Measurements from ENCODE around the gene SDK2.

SDK2 gene

DNA sequence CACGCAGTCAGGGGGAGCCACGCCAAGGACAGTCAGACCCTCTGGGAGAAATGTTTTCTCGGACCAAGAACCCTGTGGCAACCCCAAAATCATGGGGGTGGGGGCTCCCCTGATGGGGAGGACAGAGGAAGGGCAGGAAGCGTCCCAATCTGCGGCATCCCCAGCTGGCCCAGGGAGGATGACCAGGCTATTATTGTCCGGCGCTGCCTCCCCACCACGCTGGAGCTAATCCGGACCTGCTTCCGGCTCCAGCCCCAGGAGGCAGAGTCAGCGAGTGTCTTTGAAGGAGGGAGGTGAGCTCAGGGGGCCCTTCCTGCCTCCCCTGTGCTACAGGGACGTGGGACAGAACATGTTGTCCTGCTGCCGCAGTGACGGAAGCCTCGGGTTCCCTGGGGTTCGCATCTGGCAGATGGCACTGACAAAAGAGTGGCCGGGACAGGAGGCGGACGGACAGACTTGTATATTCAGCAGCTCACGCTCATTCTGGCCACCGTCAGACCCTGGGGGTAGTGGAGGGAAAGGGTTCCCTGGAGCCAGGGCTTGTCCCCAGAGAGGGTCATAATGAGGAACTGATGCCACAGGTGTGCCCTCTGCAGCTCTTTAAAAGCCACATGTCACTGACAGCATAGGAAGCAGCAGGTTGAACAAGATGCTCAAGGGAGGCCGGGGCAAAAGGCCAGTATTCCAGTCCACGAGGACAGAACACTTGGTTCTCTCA lies 278.2 kb downstream of the SDK2 start:
- no peak for DNase-seq (ENCODE audit: low read depth)
- TF ChIP-seq, protein P1, sequence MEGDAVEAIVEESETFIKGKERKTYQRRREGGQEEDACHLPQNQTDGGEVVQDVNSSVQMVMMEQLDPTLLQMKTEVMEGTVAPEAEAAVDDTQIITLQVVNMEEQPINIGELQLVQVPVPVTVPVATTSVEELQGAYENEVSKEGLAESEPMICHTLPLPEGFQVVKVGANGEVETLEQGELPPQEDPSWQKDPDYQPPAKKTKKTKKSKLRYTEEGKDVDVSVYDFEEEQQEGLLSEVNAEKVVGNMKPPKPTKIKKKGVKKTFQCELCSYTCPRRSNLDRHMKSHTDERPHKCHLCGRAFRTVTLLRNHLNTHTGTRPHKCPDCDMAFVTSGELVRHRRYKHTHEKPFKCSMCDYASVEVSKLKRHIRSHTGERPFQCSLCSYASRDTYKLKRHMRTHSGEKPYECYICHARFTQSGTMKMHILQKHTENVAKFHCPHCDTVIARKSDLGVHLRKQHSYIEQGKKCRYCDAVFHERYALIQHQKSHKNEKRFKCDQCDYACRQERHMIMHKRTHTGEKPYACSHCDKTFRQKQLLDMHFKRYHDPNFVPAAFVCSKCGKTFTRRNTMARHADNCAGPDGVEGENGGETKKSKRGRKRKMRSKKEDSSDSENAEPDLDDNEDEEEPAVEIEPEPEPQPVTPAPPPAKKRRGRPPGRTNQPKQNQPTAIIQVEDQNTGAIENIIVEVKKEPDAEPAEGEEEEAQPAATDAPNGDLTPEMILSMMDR (IDR thresholded peaks at IDR 0.05; ENCODE audit: insufficient read depth, low read depth, low read length, missing control alignments): no peak
- no peak overlapping the region for H3K4me3 ChIP-seq (ENCODE audit: low read length)

DNA sequence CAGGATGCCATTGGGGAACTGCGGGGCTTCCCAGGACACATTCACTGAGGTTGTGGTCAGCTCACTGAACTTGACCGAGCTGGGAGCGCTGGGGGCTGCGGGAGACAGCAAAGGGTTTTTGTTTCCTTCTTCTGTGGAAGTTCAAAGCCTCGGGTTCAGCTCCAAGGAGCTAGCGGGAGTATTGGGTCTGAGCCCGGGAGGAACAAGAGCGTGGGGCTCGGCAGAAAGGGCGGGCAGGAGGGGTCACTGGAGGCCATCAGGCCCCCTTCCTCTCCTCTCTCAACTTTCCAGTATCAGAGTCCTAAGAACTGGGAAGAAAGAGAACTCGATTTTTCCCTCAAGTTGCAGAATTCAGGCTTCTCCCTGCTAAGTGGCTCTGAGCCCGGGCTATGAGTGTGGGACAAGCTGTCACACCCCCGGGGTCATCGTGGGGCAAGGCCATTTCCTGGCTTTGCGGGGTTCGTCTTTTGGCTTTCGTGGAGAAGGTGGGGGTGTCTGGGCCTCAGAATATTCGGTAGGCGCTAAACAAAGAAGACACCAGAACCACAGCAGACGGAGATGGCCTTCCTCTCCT lies 278.9 kb downstream of the SDK2 start:
- no peak for DNase-seq (ENCODE audit: low read depth)
- H3K4me3 ChIP-seq (ENCODE audit: low read length): no peak overlapping the region
- TF ChIP-seq, protein P1 (IDR thresholded peaks at IDR 0.05; ENCODE audit: insufficient read depth, low read depth, low read length, missing control alignments): no peak

DNA sequence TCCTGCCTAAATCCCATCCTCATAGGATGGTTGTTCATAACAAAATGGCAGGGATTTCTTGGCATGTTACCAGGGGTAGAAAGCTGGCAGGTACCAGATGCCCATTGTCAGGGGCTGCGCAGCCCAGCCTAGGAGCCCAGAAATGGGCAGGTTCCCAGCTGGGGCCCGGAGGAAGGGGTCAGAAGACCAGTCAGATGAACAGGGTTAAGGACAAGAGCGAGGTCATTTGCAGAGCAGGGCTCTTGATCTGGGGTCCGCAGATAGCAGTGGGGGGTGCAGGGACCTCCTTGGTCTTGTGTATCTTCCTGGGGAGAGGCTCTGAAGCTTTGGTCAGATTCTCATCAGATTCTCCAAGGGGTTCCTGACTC lies 280.1 kb downstream of the SDK2 start:
- no peak overlapping the region for H3K4me3 ChIP-seq (ENCODE audit: low read length)
- DNase-seq (ENCODE audit: low read depth): no peak
- TF ChIP-seq, protein P1 (IDR thresholded peaks at IDR 0.05; ENCODE audit: insufficient read depth, low read depth, low read length, missing control alignments): no peak

DNA sequence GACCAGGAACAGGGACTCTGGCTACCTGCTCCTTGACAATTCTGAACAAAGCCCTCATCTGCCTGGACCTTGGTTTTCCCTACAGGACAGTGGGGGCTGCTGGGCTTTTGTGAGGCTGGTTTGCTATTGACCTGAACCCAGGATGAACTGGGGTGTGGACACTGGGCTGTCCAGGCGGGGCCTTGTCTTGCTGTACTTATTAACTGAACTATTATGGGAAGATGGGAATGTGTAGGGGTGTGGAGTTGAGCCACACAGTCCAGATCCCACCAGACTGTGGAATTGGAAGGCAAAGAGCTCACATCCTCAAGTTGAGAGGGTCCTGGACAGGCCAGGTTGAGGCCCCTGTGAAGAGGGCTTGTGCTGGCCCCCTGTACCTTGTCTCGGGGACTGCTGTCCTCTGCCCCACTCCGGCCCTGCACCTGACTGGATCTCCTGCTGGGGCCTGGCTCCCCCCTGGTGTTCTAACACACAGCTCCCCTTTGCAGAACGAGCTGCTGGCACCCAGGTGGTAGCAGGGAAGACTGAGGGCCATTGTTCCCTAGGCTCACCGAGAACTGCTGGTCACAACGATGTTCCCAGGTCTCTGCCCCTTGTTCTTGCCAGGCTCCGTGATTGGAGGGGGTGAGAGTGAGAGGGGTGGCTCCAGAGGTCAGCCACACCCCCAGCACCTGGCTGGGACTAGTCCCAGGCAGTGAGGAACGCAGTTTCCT lies 280.6 kb downstream of the SDK2 start:
- no peak overlapping the region for H3K4me3 ChIP-seq (ENCODE audit: low read length)
- TF ChIP-seq, protein P1 (IDR thresholded peaks at IDR 0.05; ENCODE audit: insufficient read depth, low read depth, low read length, missing control alignments): no peak
- no peak for DNase-seq (ENCODE audit: low read depth)

DNA sequence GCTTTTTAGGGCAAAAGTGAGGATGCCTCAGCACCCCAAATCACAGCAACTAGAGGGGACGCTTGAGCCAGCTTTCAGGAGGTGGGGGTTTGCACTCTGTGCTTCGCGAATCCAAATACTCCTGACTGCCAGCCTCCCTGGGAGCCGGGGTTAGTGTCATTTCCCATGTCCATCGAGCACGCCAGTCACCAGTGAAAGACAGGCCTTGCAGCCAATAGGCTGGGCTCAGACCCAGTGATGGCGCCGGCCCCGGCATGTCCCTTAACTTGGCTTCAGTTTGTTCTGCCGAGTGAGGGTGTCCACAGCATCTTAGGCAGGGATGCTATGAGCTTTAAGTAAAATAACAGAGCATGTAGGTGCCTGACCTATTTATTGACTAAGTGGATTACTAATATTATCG lies 281.5 kb downstream of the SDK2 start:
- DNase-seq (ENCODE audit: low read depth): no peak
- no peak overlapping the region for H3K4me3 ChIP-seq (ENCODE audit: low read length)
- TF ChIP-seq, protein P1 (IDR thresholded peaks at IDR 0.05; ENCODE audit: insufficient read depth, low read depth, low read length, missing control alignments): no peak

DNA sequence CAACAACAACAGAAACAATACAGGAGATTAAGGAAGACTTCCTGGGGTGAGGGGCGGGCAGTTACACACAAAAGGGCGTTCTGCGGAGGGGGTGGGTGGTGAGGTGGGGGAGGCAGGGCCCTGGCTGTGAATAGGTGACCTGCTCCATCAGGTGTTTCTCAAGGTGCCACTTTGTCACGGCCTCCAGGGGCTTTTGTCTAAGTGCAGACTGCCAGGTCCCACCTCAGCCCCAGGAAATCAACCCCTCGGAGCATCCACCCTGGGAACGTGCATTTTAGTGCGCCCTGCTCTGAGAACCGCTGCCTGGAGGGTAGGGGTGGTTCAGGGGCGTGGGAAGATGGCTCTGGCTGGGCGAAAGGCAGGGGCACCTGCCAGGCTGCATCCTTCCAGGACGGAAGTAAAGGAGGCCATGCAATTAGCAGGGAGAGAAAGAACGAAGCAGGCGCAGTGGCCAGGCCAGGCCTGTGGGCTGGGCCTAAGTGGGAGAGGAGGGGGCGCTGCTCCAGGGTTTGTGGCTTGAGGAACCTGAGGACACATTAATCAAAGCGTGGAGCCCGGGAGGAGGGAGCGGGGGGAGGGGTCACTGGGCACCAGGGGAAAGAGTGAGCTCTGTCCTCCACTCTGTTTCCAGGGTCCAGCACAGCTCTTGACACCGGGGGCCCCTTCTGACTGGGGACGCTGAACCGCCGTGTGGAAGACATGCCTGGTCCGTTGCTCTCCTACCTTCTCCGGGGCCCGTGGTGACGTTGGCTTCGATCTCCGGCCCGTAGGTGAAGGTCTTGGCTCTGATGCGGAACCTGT lies 283.1 kb downstream of the SDK2 start:
- TF ChIP-seq, protein P1 (IDR thresholded peaks at IDR 0.05; ENCODE audit: insufficient read depth, low read depth, low read length, missing control alignments): no peak
- DNase-seq (ENCODE audit: low read depth): no peak
- H3K4me3 ChIP-seq (ENCODE audit: low read length): no peak overlapping the region

Data from epithelial cell of esophagus (primary cell).